Stimulated activated CD8-positive, alpha-beta memory T cell treated with anti-CD3 and anti-CD28 coated beads, Interleukin-15, amount 100 ng/mL, for 24 hours (primary cell): Measurements from ENCODE around the gene THRAP3.

Source experiments
- DNase-seq: peaks from one replicate; pipeline ENCODE4 v3.0.0-alpha.2; 2020; ENCODE audit warnings: low read depth

THRAP3 gene

GRCh38 chr1:36323636-36324352 is 99.6 kb downstream of the THRAP3 start, which contains the start of gene EVA1B:
EVA1B (minus strand) TSS chr1:36323645; CDS start chr1:36323037, 608 bp downstream.
- DNase-seq: no peak

- DNase-seq: no peak
Measured at GRCh38 chr1:36324353-36324703, 100.1 kb downstream of the THRAP3 start.

- DNase-seq: no peak
Measured at GRCh38 chr1:36326499-36326898, 102.3 kb downstream of the THRAP3 start.

DNA sequence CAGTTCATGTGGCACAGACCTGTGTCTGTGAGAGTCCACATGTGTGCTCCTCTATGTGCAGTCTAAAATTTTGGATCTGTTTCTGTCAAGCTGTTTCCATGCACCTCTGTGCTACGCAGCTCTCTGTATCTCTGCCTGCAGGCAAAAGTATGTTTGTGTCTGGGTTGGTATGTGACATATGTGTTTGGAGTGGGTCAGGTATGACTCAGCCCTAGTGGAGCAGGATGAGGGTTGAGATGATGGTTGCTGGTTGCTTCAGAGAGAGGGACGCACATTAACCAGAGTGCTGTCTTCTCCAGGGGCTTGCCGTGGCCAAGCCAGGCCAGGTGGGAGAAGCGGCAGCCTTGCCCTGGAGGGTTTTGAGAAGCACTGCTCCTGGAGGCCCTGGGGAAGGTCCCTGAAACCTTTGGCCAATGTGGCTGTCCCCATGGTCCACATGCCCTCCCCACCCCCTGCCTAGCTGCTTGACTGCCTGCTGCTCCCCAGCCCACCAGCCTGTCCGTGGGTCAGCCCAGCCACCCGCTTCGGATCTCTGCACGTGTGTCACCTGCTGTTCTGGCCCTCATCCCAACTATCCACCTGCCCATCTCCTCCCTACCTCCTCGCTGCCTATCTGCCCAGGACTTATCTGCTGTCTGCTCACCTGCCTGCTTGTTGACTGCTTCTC is 103.3 kb downstream of the THRAP3 start:
- DNase-seq: no peak

DNA sequence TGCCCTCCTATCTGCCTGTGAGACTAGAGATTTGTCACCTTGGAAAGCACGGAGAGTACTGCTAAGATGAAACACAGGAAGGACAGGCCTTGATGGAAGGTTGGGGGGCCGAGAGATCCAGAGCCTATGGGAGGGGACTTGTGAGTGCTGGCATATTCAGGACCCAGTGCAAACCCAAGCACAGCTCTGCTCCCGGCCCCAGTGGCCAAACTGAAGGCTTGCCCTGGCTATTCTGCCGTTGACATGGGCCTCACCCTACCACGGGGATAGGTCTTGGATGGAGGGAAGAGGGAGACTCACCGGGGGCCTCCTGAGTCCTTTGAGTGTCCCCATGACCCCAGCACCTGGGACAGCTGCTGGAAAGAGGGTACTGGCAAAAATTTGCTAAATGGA is 103.8 kb downstream of the THRAP3 start:
- no peak for DNase-seq

GRCh38 chr1:36328713-36329112 is 104.5 kb downstream of the THRAP3 start:
- DNase-seq: no peak

DNA sequence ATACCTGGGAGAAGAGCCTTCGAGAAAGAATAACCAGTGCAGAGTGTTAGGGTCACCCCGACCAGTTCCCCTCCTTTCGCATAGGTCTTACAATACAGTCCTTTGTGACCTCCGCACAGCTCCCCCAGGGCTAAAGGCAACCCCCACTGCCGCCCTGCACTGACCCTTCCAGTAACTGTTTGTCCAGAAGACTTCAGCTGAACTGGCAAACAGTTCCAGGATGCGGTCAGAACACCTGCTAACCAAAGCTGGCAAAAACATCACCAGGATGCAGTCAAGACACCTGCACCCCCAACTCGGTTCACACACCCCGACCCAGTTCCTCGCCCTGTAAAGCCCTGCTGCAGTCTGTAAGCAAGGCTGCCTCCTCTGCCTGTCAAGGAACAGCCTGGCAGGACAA is 105.6 kb downstream of the THRAP3 start:
- DNase-seq: no peak

DNA sequence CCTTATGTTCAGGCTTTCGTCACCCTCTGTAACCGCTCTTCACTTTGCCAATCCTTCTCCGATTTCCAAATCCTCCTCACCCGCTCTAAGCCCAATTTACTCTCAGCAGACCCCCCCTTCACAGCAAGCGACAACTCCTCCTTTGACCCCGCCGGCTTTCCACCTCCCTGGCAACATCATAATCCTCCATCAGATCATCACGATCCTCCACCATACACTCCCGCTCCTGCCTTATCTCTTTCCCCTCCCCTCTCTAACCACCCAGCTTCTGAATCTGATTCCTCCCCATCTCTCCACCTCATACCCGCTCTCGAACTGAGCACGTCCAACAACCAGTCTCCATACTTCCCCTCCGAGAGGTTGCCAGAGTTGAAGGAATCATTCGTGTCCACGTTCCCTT is 106.7 kb downstream of the THRAP3 start:
- no peak for DNase-seq

- no peak for DNase-seq
Measured at GRCh38 chr1:36337830-36338229, 113.6 kb downstream of the THRAP3 start.

DNA sequence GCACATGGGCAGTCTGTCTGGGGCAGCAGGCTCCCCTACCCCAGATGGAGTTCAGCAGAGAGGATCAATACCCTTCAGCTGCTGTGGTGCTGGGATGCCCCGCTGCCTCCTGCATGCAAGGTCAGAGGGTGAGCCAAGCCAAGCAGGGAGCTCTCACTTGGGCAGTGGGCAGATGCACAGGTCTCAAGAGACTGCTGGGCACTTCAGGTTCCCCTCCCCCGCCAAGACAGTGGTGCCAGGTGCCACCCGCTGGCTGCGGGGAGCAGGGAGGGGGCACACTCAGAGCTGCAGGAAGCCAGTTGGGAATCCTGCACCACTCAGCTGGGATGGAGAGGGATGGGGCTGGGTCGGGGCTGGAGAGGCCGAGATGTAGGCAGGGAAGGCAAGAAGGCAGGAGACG is 115.0 kb downstream of the THRAP3 start:
- no peak for DNase-seq

DNA sequence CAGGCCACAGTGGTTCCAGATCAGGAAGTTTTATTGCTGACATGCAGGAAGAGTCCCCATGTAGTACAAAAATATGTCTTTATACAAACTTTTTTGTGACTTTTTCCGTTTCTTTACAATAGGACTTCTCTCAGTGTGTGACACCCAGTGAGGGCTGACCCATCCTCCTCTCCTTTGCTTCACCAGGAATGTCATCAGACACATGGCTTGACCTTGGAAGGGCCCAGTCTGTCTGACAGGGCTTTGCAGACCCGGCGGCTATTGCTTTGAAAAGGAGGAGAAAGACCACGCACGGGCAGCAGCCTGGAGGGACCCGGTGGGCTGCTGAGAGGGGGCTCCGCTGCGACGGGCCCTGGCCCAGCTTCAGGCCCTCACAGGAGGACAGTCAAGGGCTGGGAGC is 115.4 kb downstream of the THRAP3 start:
- DNase-seq: no peak

DNA sequence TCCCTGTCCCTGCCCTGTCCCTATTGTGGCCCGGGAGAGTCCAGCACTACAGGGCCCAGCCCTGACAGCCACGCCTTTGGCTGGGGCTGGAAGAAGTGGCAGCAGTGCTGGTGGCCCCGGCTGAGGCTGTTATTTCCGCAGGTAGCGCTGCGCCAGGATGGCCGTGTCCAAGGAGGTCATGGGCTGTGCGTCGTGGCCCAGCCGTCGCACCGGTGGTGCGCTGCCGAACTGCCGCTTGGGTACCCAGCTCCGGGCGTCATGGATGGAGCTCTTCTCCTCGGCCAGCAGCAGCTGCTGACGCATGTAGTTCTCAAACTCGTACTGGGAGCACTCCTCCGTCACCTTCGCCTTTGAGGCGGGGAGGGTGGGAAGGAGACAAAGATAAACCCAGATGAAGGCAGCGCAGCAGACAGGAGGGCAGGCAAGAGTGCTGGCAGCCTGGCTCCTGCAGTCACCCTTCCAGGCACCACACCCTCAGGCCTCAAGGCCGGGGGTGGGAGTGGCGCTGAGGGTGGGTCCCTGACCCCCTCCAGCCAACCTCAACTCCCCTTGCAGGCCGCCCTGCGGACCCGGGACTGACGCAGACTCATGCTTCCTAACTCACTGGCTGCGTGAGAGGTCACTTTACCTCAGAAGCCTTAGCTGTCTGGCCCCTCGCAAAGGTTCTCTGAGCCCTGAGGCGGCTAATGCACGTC is 117.5 kb downstream of the THRAP3 start:
- no peak for DNase-seq

GRCh38 chr1:36342426-36343185 is 118.4 kb downstream of the THRAP3 start:
- no peak for DNase-seq

DNA sequence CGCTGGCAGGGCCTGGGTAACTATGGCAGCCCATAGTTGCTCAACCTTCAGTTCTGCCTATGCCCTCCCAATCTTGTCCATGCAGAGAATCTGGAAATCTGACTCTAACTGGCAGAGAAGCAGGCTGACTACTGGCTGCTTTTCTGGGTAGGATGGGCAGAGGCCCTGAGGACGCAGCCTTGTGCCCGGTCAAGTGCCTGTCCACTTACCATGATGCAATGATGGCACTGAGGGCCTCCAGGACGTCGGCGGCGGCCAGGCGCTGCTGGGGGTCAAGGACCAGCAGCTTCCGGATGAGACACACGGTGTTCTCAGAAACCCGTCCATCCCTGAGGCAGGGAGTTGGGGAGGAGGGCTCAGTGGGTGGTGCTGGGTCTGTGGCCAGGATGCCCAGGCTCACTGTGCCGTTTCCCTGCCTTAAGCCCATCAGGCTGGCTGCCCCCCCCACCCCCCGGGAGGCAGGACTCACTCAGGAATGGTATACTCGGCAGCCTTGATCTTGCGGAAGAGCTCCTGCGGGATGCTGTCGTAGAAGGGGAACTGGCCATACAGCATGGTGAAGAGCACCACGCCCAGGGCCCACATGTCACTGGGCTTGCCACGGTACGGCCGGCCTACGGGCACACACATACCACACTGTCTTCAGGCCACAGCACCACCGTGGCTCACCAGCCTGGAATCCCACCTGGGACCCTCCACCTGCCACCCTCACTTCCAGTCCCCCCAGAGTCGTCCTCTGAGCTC is 119.6 kb downstream of the THRAP3 start:
- no peak for DNase-seq

GRCh38 chr1:36344395-36344680 is 120.1 kb downstream of the THRAP3 start:
- no peak for DNase-seq

- DNase-seq: no peak
Measured at GRCh38 chr1:36345353-36345752, 121.1 kb downstream of the THRAP3 start.

GRCh38 chr1:36346741-36347370 is 122.6 kb downstream of the THRAP3 start:
- DNase-seq: no peak

- DNase-seq: no peak
Measured at GRCh38 chr1:36349241-36349671, 125.0 kb downstream of the THRAP3 start.

GRCh38 chr1:36349839-36350238 is 125.6 kb downstream of the THRAP3 start:
- no peak for DNase-seq

- no peak for DNase-seq
Measured at GRCh38 chr1:36350659-36351226, 126.5 kb downstream of the THRAP3 start.
